ENCODE measurements around the gene SIGLEC1. TPM values are rescaled to one million over a fixed set of nuclear protein-coding genes. Genes with fewer than 3 reads are reported as not detected.

SIGLEC1 gene
- total and polyA plus RNA-seq, 2 donors (not counting 3 experiments of a cell fraction or from before 2014, with no cell fraction given) = not detected

DNA sequence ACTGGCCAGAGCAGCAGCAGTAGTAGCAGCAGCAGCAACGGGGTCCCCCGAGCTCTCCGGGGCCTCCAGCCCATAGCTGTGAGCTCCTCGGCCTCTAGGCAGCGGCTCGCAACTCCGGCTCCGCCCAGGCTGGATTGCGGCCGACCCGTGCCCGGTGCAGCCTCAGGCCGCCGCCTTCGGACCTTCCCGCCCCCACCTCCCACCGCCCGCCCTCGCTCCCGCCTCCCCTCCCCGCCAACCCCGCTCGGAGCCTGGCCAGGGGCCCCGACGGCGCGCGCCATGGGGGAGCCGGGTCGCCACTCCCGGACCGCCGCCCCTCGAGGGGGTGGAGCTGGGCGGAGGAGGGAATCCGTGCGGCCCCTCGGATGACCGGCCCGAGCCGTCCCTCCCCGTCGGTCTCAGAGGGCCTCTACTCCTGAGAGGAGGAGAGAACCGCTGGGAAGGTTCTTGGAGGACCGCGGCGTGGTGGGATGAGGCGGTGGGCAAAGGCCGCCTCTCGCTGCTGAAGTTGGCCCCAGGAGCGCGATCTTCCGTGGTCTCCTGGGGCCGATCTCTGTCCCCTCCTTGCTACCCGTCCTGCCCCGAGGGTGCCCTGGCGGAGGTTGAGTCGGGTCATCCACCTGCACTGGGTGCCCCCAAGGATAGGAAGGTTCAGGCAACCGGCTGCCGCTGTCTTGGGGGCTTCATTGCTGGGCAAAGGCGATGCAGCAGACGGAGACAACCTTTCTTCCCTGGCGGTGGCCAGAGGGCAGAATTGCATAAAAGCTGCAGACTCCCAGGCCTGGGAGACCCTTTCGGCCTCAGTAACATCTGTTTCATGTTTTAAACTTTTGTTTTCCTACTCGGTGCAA lies 30.2 kb downstream of the SIGLEC1 start, which contains the start of gene ADAM33:
Gene ADAM33, minus strand, starts transcription at position 80 of the 851 bp plus-strand sequence. Its CDS starts 6 bp downstream, at position 74.
- ChIA-PET CTCF (interaction anchor here (0.6 to 7.1 kb wide), 11 partner anchors 8 to 376 kb away, joined by 3 to 346 read pairs (median 3); partner anchors contain the start of genes SIGLEC1 and SPEF1), POLR2A (interaction anchor here (0.7 kb wide), 1 partner anchor 25 kb away, joined by 8 read pairs; no protein-coding TSS in a partner anchor)
- H2AFZ ChIP-seq (ENCODE audit: low read depth, low read length) = peak within 1 kb of the TSS; percentile 42
- DNase-seq (ENCODE audit: low read depth, low spot score) (no peak), FAIRE-seq (no peak)
- peak within 1 kb of the TSS in 1 of 3 experiments; percentile 14 for H3K4me3 ChIP-seq (replicated peaks in 1 of 3; ENCODE audit: insufficient read depth in 1 of 3, low read depth in 1 of 3, low read length in 3 of 3)
- intact Hi-C loops (cut with micrococcal nuclease) (loop anchor here (1.0 kb wide), 1 partner anchor 20 kb away; no protein-coding TSS in a partner anchor), dilution Hi-C loops (cut with MboI; ENCODE audit: extremely low pct_ligation_motif_present, low sequenced_read_pairs) (no loop called here)
- no peaks in the 10 kb centered on the region for H3K9me1 ChIP-seq (replicated peaks; ENCODE audit: control insufficient read depth, extremely low read depth, insufficient read depth, low read length)
- no peaks in the 10 kb centered on the region for H3K4me1 ChIP-seq (ENCODE audit: control insufficient read depth, extremely low read depth, insufficient read depth, low read length)
- H3K36me3 ChIP-seq (ENCODE audit: control insufficient read depth in 2 of 2, extremely low read depth in 1 of 2, insufficient read depth in 2 of 2, low read length in 2 of 2) = no peaks in the 10 kb centered on the region
- no peaks in the 10 kb centered on the region for H4K20me1 ChIP-seq (replicated peaks; ENCODE audit: control insufficient read depth, extremely low read depth, insufficient read depth, low read length)
- H3K27ac ChIP-seq (ENCODE audit: insufficient read depth, low read depth, low read length) = no peak within 1 kb of the TSS
- peak within 1 kb of the TSS; percentile 36 for H3K4me2 ChIP-seq (ENCODE audit: insufficient read depth, low read length)
- no peaks in the 10 kb centered on the region for H3K9me3 ChIP-seq (replicated peaks; ENCODE audit: control insufficient read depth, insufficient read depth, low read length)
- no peaks in the 10 kb centered on the region for H3K79me2 ChIP-seq (ENCODE audit: control insufficient read depth, insufficient read depth, low read length)
- H3K9ac ChIP-seq (replicated peaks; ENCODE audit: extremely low read depth, insufficient read depth, low read length) = no peak within 1 kb of the TSS
- H3K27me3 ChIP-seq (ENCODE audit: control insufficient read depth in 2 of 2, insufficient read depth in 2 of 2, low read length in 2 of 2) = peaks cover 29 to 37% of the 10 kb centered on the region in 2 experiments
- TF ChIP-seq GATA2 (IDR thresholded peaks at IDR 0.05; ENCODE audit: insufficient read depth, insufficient read length, low read depth, low read length) = no peak
- peak; percentile 93 for TF ChIP-seq EZH2 (IDR thresholded peaks at IDR 0.05; ENCODE audit: borderline replicate concordance, low read depth, low read length, severe bottlenecking)
- no TSS peak for BruUV-seq (replicated peaks)

DNA sequence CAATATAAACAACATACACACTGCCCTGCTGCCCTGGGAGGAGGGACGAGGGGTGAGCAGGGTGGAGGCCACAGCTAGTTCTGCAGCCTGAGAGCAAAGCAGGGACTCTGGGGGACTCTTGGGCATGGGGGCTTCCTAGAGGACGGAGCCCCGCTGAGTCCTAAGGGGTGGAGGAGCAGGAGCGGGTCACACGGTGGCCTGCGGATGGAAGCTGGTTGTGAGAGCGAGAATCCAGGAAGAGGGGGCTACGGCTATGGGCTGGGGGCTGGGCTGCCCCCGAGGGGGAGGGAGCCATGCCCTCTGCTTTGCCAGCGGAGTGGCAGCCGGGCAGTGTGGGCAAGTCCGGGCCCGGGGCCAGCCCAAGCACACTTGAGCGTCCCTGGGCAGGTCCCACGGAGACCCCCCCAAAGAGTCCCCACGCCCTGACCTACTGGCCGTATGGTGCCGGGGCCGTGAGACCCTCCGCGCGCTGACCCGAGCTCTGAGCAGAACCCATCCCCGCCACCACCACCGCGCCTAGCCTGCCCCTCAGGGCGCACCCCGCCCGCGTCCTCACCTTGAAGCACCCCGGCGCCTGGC lies 31.0 kb downstream of the SIGLEC1 start:
- no peak overlapping the region for H3K27ac ChIP-seq (ENCODE audit: insufficient read depth, low read depth, low read length)
- peak overlapping the region in 1 of 3 experiments; percentile 14 for H3K4me3 ChIP-seq (replicated peaks in 1 of 3; ENCODE audit: insufficient read depth in 1 of 3, low read depth in 1 of 3, low read length in 3 of 3)
- no peak for DNase-seq (ENCODE audit: low read depth, low spot score)
- H3K9me3 ChIP-seq (replicated peaks; ENCODE audit: control insufficient read depth, insufficient read depth, low read length) = no peaks in the 10 kb centered on the region
- no peak for FAIRE-seq
- H3K9me1 ChIP-seq (replicated peaks; ENCODE audit: control insufficient read depth, extremely low read depth, insufficient read depth, low read length) = no peaks in the 10 kb centered on the region
- H3K79me2 ChIP-seq (ENCODE audit: control insufficient read depth, insufficient read depth, low read length) = no peaks in the 10 kb centered on the region
- dilution Hi-C loops (cut with MboI; ENCODE audit: extremely low pct_ligation_motif_present, low sequenced_read_pairs) (no loop called here), intact Hi-C loops (cut with micrococcal nuclease) (loop anchor here (1.0 kb wide), 1 partner anchor 21 kb away; no protein-coding TSS in a partner anchor)
- peaks cover 25 to 31% of the 10 kb centered on the region in 2 experiments for H3K27me3 ChIP-seq (ENCODE audit: control insufficient read depth in 2 of 2, insufficient read depth in 2 of 2, low read length in 2 of 2)
- ChIA-PET CTCF (interaction anchor here (0.7 to 7.1 kb wide), 7 partner anchors 15 to 118 kb away, joined by 3 to 346 read pairs (median 3); partner anchors contain the start of genes SIGLEC1 and SPEF1), POLR2A (no interaction called here)
- TF ChIP-seq MYC (IDR thresholded peaks at IDR 0.05; ENCODE audit: low read depth, low read length) (no peak), POLR2A (IDR thresholded peaks at IDR 0.05; ENCODE audit: low read depth, low read length) (no peak), POLR2AphosphoS5 (IDR thresholded peaks at IDR 0.05; ENCODE audit: insufficient read depth, low read depth, low read length) (no peak), EZH2 (IDR thresholded peaks at IDR 0.05; ENCODE audit: borderline replicate concordance, low read depth, low read length, severe bottlenecking) (no peak), GATA2 (IDR thresholded peaks at IDR 0.05; ENCODE audit: insufficient read depth, insufficient read length, low read depth, low read length) (no peak), JUN (IDR thresholded peaks at IDR 0.05; ENCODE audit: borderline replicate concordance, insufficient read depth, insufficient read length, low read depth) (no peak), FOS (IDR thresholded peaks at IDR 0.05; ENCODE audit: borderline replicate concordance, insufficient read depth, low read length) (no peak)
- TF ChIP-seq, protein P1, sequence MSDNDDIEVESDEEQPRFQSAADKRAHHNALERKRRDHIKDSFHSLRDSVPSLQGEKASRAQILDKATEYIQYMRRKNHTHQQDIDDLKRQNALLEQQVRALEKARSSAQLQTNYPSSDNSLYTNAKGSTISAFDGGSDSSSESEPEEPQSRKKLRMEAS (IDR thresholded peaks at IDR 0.05; ENCODE audit: insufficient read depth, insufficient read length) = no peak
- TF ChIP-seq, protein P2, sequence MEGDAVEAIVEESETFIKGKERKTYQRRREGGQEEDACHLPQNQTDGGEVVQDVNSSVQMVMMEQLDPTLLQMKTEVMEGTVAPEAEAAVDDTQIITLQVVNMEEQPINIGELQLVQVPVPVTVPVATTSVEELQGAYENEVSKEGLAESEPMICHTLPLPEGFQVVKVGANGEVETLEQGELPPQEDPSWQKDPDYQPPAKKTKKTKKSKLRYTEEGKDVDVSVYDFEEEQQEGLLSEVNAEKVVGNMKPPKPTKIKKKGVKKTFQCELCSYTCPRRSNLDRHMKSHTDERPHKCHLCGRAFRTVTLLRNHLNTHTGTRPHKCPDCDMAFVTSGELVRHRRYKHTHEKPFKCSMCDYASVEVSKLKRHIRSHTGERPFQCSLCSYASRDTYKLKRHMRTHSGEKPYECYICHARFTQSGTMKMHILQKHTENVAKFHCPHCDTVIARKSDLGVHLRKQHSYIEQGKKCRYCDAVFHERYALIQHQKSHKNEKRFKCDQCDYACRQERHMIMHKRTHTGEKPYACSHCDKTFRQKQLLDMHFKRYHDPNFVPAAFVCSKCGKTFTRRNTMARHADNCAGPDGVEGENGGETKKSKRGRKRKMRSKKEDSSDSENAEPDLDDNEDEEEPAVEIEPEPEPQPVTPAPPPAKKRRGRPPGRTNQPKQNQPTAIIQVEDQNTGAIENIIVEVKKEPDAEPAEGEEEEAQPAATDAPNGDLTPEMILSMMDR (IDR thresholded peaks at IDR 0.05; ENCODE audit: extremely low read depth in 1 of 2, insufficient read depth in 1 of 2, low read depth in 1 of 2, low read length in 2 of 2) = no peak
- H3K4me1 ChIP-seq (ENCODE audit: control insufficient read depth, extremely low read depth, insufficient read depth, low read length) = no peaks in the 10 kb centered on the region
- H3K9ac ChIP-seq (replicated peaks; ENCODE audit: extremely low read depth, insufficient read depth, low read length) = no peak overlapping the region
- no peaks in the 10 kb centered on the region for H4K20me1 ChIP-seq (replicated peaks; ENCODE audit: control insufficient read depth, extremely low read depth, insufficient read depth, low read length)
- no peaks in the 10 kb centered on the region for H3K36me3 ChIP-seq (ENCODE audit: control insufficient read depth in 2 of 2, extremely low read depth in 1 of 2, insufficient read depth in 2 of 2, low read length in 2 of 2)
- H3K4me2 ChIP-seq (ENCODE audit: insufficient read depth, low read length) = peak overlapping the region; percentile 36
- no TSS peak for BruUV-seq (replicated peaks)
- H2AFZ ChIP-seq (ENCODE audit: low read depth, low read length) = no peak overlapping the region
